Daoy (cell line): ENCODE measurements around the gene KAT2B. TPM values are rescaled to one million over a fixed set of nuclear protein-coding genes. Genes with fewer than 3 reads are reported as not detected.
A peak's percentile ranks its signal among the peaks of the same experiment; 100 is the strongest.
"Not testable (repeated sequence)": the region's sequence is repeated elsewhere in the genome, so short reads cannot be mapped to it uniquely, and the experiment has no call there.

Experiments
- DNase-seq: peaks from one replicate; pipeline ENCODE4 v3.0.0-alpha.2; 2015; ENCODE audit warnings: low read depth
- total RNA-seq: library from RNA; depleted of rRNA; stranded (reverse); fragments of >200 nt; shearing (Covaris generic); gene quantifications from 2 replicates; pipeline ENCODE4 v1.2.3, GENCODE V29; 2014; rRNA removed

Gene KAT2B
- 1.6 and 7.5 TPM in 2 replicates for total RNA-seq

GRCh38 chr3:20039765-20040547 is at the start of gene KAT2B:
Gene KAT2B, plus strand, starts transcription at chr3:20040446. Its CDS starts 32 bp downstream, at chr3:20040478.
- DNase-seq: peak; percentile 75

GRCh38 chr3:19994796-19995195 is 45.5 kb upstream of the KAT2B start:
- DNase-seq: no peak

- DNase-seq: no peak
These were observed 42.7 kb upstream of the KAT2B start for GRCh38 chr3:19997502-19997901.

DNA sequence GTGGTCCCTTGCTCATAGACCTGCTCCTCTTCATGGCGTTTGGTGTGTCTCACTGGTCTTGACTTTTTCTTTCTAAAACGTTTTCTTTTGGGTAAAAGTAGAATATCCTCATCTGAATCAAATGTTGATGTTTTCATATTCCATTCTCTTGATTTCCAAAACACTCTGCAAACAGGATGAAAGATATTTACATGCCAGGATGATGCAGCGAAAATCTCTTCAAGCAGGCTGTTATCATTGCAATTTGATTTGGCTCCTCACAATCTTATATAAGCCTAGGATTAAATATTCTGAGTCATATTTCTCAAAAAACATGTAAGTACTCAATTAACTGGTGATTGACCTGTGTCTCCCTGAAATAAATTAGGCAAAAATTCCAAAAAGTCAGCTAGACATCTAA is 38.3 kb upstream of the KAT2B start:
- no peak for DNase-seq

GRCh38 chr3:20007960-20008359 is 32.3 kb upstream of the KAT2B start:
- DNase-seq: no peak

DNA sequence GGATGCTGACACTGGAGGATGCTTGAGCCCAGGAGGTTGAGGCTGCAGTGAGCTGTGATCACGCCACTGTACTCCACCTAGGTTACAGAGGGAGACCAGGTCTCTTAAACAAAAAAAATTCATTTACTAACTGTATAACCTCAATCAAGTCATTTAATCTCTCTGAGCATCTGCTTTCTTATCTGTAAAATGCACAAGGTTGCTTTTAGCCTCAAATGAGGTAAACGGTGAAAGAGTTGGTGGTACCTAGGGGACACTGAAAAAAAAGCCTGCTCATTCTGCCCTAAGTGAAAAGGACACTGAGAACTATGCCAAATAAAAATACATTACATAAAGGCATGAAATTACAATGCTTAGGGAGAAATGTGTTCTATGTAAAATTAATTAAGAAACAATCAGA is 31.6 kb upstream of the KAT2B start:
- DNase-seq: no peak

- no peak for DNase-seq
These were observed 28.1 kb upstream of the KAT2B start, which contains the start of gene PP2D1 for GRCh38 chr3:20012164-20012563. Gene PP2D1, minus strand, starts transcription at chr3:20012264. Its CDS starts 192 bp downstream, at chr3:20012072.

DNA sequence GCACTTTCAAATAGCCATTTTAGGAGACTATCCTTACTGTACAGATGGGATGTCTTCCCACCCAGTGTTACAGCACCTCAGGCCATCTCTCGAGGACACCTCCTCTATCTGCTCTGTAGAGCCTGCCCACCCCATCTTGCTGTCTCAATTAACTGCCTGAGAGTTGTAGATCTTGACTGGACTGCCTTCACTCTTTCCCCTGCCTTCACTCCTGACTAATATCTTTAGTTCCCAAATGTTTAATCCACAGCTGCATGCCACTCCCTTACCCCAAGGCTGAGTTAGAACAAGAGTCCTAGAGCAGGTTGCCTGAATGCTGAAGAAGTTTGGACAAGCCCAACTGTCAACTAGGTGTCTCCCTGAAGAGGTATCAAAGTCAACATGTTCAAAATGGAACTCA is 26.9 kb upstream of the KAT2B start:
- DNase-seq: no peak

DNA sequence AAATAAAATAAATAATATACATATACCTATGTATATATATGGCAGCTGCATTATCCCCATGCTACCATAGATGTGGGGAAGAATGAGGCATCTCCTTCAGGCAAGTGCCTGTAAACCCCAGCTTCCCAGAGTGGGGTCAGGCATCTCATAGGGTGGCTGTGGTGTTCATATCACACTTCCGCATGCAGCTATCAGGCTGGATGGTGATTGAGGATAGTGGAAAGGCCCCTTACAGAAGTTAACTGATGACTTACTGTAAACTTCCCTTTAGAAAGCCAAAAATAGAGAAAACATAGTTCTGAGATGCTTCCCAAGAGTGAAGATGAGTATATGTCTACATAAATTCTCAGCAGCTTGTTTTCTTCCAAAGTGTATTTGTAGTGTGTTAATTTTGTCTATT is 24.7 kb upstream of the KAT2B start:
- no peak for DNase-seq

DNA sequence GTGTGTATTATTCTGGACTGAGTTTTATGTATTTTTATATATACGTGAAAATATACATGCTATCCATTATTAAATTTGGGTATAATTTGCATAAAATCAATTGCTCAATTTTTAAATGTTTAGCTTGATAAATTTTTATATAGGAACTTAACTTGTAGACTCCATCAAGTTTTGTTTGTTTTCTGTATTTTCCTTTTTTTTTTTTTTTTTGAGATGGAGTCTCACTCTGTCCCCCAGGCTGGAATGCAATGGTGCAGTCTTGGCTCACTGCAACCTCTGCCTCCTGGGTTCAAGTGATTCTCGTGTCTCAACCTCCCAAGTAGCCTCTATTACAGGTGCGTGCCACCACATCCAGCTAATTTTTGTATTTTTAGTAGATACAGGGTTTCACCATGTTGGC is 24.2 kb upstream of the KAT2B start:
- DNase-seq: not testable (repeated sequence)

GRCh38 chr3:20022954-20023622 is 17.2 kb upstream of the KAT2B start:
- no peak for DNase-seq

GRCh38 chr3:20023623-20024405 is 16.4 kb upstream of the KAT2B start:
- no peak for DNase-seq

- no peak for DNase-seq
These were observed 13.1 kb upstream of the KAT2B start for GRCh38 chr3:20027136-20027535.

GRCh38 chr3:20028905-20029331 is 11.3 kb upstream of the KAT2B start:
- no peak for DNase-seq

GRCh38 chr3:20031939-20032338 is 8.3 kb upstream of the KAT2B start:
- DNase-seq: not testable (repeated sequence)

- DNase-seq: no peak
These were observed 5.2 kb upstream of the KAT2B start for GRCh38 chr3:20035019-20035418.

DNA sequence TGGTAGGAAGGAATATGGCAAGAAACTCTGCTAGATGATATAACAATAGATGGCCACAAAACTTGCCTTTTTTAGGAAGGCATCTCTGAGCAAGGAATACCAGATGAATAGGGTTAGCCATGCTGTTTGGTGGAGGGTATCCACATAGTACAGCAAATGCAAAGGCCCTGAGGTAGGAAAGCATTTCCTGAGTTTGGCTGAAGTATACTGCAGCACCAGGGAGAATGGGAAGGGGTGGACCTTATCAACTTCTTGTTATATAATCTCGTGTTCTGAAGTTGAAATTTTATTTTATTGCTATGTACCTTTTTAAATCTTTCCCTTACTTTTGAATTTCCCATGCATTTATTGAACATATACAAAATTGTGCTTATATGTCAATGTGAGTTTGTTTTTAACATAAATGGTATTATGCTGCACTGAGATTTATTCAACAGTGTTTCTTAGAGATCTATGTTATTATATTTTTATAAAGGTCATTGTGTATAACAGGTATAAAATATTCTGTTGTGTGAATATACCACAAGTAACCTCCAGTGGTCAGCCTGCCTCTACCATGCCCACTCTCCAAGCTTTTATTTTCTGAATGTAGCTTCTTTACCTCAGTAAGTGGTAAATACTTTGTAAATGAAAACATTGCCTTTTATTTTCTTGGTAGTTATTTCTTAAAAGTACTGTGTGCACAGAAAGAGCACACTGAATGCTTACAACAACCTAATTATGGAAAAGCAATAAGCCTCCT is 2.8 kb upstream of the KAT2B start:
- no peak for DNase-seq

GRCh38 chr3:20038699-20039465 is 1.4 kb upstream of the KAT2B start:
- no peak for DNase-seq

GRCh38 chr3:20039466-20039764 is 831 bp upstream of the KAT2B start:
- DNase-seq: no peak

GRCh38 chr3:20040548-20041196 is 426 bp downstream of the KAT2B start:
- DNase-seq: peak; percentile 78
